ENCODE data around the gene YDJC. TPM values are rescaled to one million over a fixed set of nuclear protein-coding genes. Genes with fewer than 3 reads are reported as not detected.

The YDJC gene
- total and polyA plus RNA-seq, 2 of the 13 experiments (the other 11 are each of a cell fraction or from before 2014, with no cell fraction given), result 15.3 to 32.0 TPM

DNA sequence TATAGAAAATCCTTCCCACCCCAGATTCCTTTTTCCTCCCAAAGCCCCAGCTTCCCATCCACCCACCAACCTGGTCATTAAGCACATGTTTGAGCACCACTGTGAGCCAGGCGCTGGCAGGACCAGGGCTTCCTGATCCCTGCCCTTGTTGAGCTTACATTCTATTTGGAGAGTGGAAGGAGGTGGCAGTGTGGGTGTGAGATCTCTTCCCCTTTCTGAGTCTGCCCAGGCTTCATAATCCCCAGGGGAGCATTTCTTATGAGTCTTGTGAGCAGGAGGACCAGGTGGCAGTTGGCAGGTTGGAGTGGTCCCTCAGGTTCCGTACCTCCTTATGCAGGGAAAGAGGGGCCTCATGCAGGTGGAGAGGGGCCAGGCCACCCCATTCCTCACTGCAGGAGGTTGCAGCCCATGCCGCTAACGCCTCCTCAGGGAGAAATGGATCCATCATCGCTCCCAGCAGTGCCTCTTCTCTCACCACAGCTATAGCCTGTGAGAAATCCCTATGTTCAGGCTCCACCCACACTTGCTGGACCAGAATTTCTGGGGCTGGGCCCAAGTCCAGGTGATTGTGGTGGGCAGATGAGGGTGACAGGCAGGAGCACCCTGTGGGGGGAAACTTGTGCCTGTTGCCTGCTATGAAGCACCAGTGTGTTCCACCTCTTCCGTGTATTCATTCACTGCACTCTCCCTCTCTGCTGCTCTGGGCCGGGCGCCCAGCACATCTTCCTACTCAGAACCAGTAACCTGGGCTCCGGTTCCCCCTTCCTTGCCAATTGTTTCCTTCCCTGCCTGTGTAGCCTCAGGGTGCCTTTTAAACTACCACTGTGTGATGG lies 38.8 kb downstream of the YDJC start (continued):
- no peak for TF ChIP-seq CAMTA2 (CRISPR knock-in tag; IDR thresholded peaks at IDR 0.05; ENCODE audit: borderline replicate concordance)
- no peak for TF ChIP-seq CEBPG (CRISPR knock-in tag; IDR thresholded peaks at IDR 0.05)
- TF ChIP-seq CHD2 (IDR thresholded peaks at IDR 0.05; ENCODE audit: low read depth, low read length), result no peak
- TF ChIP-seq, protein P1, sequence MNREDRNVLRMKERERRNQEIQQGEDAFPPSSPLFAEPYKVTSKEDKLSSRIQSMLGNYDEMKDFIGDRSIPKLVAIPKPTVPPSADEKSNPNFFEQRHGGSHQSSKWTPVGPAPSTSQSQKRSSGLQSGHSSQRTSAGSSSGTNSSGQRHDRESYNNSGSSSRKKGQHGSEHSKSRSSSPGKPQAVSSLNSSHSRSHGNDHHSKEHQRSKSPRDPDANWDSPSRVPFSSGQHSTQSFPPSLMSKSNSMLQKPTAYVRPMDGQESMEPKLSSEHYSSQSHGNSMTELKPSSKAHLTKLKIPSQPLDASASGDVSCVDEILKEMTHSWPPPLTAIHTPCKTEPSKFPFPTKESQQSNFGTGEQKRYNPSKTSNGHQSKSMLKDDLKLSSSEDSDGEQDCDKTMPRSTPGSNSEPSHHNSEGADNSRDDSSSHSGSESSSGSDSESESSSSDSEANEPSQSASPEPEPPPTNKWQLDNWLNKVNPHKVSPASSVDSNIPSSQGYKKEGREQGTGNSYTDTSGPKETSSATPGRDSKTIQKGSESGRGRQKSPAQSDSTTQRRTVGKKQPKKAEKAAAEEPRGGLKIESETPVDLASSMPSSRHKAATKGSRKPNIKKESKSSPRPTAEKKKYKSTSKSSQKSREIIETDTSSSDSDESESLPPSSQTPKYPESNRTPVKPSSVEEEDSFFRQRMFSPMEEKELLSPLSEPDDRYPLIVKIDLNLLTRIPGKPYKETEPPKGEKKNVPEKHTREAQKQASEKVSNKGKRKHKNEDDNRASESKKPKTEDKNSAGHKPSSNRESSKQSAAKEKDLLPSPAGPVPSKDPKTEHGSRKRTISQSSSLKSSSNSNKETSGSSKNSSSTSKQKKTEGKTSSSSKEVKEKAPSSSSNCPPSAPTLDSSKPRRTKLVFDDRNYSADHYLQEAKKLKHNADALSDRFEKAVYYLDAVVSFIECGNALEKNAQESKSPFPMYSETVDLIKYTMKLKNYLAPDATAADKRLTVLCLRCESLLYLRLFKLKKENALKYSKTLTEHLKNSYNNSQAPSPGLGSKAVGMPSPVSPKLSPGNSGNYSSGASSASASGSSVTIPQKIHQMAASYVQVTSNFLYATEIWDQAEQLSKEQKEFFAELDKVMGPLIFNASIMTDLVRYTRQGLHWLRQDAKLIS (CRISPR knock-in tag; IDR thresholded peaks at IDR 0.05), result no peak
- no peak for TF ChIP-seq ZNF629 (CRISPR knock-in tag; conservative IDR thresholded peaks at IDR 0.05)
- TF ChIP-seq, protein P2, sequence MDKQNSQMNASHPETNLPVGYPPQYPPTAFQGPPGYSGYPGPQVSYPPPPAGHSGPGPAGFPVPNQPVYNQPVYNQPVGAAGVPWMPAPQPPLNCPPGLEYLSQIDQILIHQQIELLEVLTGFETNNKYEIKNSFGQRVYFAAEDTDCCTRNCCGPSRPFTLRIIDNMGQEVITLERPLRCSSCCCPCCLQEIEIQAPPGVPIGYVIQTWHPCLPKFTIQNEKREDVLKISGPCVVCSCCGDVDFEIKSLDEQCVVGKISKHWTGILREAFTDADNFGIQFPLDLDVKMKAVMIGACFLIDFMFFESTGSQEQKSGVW (CRISPR knock-in tag; IDR thresholded peaks at IDR 0.05; ENCODE audit: borderline replicate concordance), result no peak
- no peak for TF ChIP-seq ZNF749 (CRISPR knock-in tag; IDR thresholded peaks at IDR 0.05; ENCODE audit: borderline replicate concordance)
- TF ChIP-seq CHCHD3 (CRISPR knock-in tag; IDR thresholded peaks at IDR 0.05), result no peak
- TF ChIP-seq NPAS2 (CRISPR knock-in tag; IDR thresholded peaks at IDR 0.05; ENCODE audit: borderline replicate concordance), result no peak
- no peak for TF ChIP-seq ZNF7 (CRISPR knock-in tag; IDR thresholded peaks at IDR 0.05)
- TF ChIP-seq HDAC2 (CRISPR knock-in tag; IDR thresholded peaks at IDR 0.05), result no peak
- TF ChIP-seq ZNF878 (CRISPR knock-in tag; IDR thresholded peaks at IDR 0.05), result no peak
- no peak for TF ChIP-seq MBD4 (IDR thresholded peaks at IDR 0.05; ENCODE audit: borderline replicate concordance, low read length)
